ENCODE data around the gene SH3GL3. TPM values are rescaled to one million over a fixed set of nuclear protein-coding genes. Genes with fewer than 3 reads are reported as not detected.

Gene SH3GL3
- total and polyA plus RNA-seq, 7 donors: 0.04 to 0.99 (median 0.63) TPM; not detected in 3

- DNase-seq: no peak
- no peaks in the 10 kb centered on the region for H3K4me1 ChIP-seq
- no peaks in the 10 kb centered on the region for H3K27me3 ChIP-seq
- WGBS, 2 donors: 55 to 57% methylated on average over 2 of the region's 2 CpGs
- no peak overlapping the region for H3K27ac ChIP-seq
- intact Hi-C loops (cut with DNase I): no loop called here
- H3K36me3 ChIP-seq: no peaks in the 10 kb centered on the region
- H3K9me3 ChIP-seq: peaks cover 0 to 3% (median 0%) of the 10 kb centered on the region in 4 donors
- TF ChIP-seq EP300 (IDR thresholded peaks at IDR 0.05): no peak
- no peak for TF ChIP-seq CTCF (IDR thresholded peaks at IDR 0.05)
- no peak for TF ChIP-seq POLR2A (IDR thresholded peaks at IDR 0.05)
- TF ChIP-seq POLR2AphosphoS5 (IDR thresholded peaks at IDR 0.05): no peak
- no peak overlapping the region for H3K4me3 ChIP-seq
These were observed 15.6 kb upstream of the SH3GL3 start for GRCh38 chr15:83431521-83431920.

- H3K4me1 ChIP-seq: peaks cover 0 to 17% (median 2%) of the 10 kb centered on the region in 4 donors
- no peaks in the 10 kb centered on the region for H3K36me3 ChIP-seq
- no peak overlapping the region for H3K27ac ChIP-seq
- no peaks in the 10 kb centered on the region for H3K9me3 ChIP-seq
- no peak for DNase-seq
- intact Hi-C loops (cut with DNase I): loop anchor here (5.0 kb wide), 1 partner anchor 602 kb away; no protein-coding TSS in a partner anchor
- TF ChIP-seq CTCF (IDR thresholded peaks at IDR 0.05): no peak
- TF ChIP-seq EP300 (IDR thresholded peaks at IDR 0.05): no peak
- TF ChIP-seq POLR2A (IDR thresholded peaks at IDR 0.05): no peak
- no peak overlapping the region for H3K4me3 ChIP-seq
- 48 to 69% methylated on average over 8 of the region's 8 CpGs for WGBS, 2 donors
- no peaks in the 10 kb centered on the region for H3K27me3 ChIP-seq
These were observed 11.9 kb upstream of the SH3GL3 start for GRCh38 chr15:83435202-83435601.

- no peak overlapping the region for H3K4me3 ChIP-seq
- no peaks in the 10 kb centered on the region for H3K36me3 ChIP-seq
- no peaks in the 10 kb centered on the region for H3K9me3 ChIP-seq
- no peak for TF ChIP-seq CTCF (IDR thresholded peaks at IDR 0.05)
- no peak for TF ChIP-seq POLR2AphosphoS5 (IDR thresholded peaks at IDR 0.05)
- no peak for TF ChIP-seq EP300 (IDR thresholded peaks at IDR 0.05)
- TF ChIP-seq POLR2A (IDR thresholded peaks at IDR 0.05): no peak
- intact Hi-C loops (cut with DNase I): loop anchor here (1.0 to 5.0 kb wide), 2 partner anchors 187 to 602 kb away; no protein-coding TSS in a partner anchor
- H3K27me3 ChIP-seq: no peaks in the 10 kb centered on the region
- peaks cover 0 to 18% (median 2%) of the 10 kb centered on the region in 4 donors for H3K4me1 ChIP-seq
- DNase-seq: no peak
- H3K27ac ChIP-seq: no peak overlapping the region
- WGBS, 2 donors: 69 to 84% methylated on average over 8 of the region's 8 CpGs
These were observed 11.4 kb upstream of the SH3GL3 start for GRCh38 chr15:83435782-83436181.

GRCh38 chr15:83436513-83437158 is 10.5 kb upstream of the SH3GL3 start:
- H3K27me3 ChIP-seq: no peaks in the 10 kb centered on the region
- no peak overlapping the region for H3K27ac ChIP-seq
- intact Hi-C loops (cut with DNase I): loop anchor here (1.0 to 5.0 kb wide), 2 partner anchors 188 to 601 kb away; no protein-coding TSS in a partner anchor
- 14 to 15% methylated on average over 6 of the region's 6 CpGs for WGBS, 2 donors
- peaks cover 0 to 18% (median 2%) of the 10 kb centered on the region in 4 donors for H3K4me1 ChIP-seq
- H3K9me3 ChIP-seq: no peaks in the 10 kb centered on the region
- no peak overlapping the region for H3K4me3 ChIP-seq
- no peaks in the 10 kb centered on the region for H3K36me3 ChIP-seq
- DNase-seq: no peak
- no peak for TF ChIP-seq POLR2A (IDR thresholded peaks at IDR 0.05)
- TF ChIP-seq CTCF (IDR thresholded peaks at IDR 0.05): peak in 2 of 4 experiments; percentile 24 to 37
